ENCODE results near the gene SAFB2. TPM values are rescaled to one million over a fixed set of nuclear protein-coding genes. Genes with fewer than 3 reads are reported as not detected.

The SAFB2 gene
- total RNA-seq, 1 experiment from 2014 or later = 76.1 TPM

DNA sequence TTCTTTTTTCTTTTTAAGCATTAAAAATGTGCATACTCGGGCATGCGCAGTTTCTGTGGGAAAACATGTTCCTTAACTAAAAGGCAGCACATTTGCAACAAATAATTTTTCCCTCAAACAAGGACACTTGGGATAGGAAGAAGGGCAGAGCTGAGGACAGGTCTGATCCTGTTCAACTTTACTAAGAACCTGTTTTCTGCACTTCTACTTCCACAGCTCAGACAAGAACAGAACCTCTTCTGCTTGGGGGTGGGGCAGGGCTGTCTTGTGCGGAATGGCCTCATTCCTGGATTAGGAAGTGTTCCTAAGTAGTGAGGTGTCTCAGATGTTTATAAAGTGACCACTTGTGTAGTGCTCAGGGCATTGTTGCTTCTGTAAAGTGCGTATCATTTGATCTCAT is 18.6 kb upstream of the SAFB2 start:
- H3K4me2 ChIP-seq (ENCODE audit: insufficient read depth, insufficient read length, low read length) = no peak overlapping the region
- no peaks in the 10 kb centered on the region for H3K9me3 Mint-ChIP-seq
- no peaks in the 10 kb centered on the region for H3K27me3 ChIP-seq (ENCODE audit: insufficient read depth, low read length)
- H3K23ac ChIP-seq (ENCODE audit: insufficient read length, low read depth, low read length) = no peak overlapping the region
- H3K36me3 Mint-ChIP-seq (ENCODE audit: insufficient read depth in 1 of 3, low read depth in 3 of 3) = peaks cover 26 to 58% (median 53%) of the 10 kb centered on the region in 3 experiments; a peak in 6 of 7 replicates
- TF ChIP-seq, protein P1, sequence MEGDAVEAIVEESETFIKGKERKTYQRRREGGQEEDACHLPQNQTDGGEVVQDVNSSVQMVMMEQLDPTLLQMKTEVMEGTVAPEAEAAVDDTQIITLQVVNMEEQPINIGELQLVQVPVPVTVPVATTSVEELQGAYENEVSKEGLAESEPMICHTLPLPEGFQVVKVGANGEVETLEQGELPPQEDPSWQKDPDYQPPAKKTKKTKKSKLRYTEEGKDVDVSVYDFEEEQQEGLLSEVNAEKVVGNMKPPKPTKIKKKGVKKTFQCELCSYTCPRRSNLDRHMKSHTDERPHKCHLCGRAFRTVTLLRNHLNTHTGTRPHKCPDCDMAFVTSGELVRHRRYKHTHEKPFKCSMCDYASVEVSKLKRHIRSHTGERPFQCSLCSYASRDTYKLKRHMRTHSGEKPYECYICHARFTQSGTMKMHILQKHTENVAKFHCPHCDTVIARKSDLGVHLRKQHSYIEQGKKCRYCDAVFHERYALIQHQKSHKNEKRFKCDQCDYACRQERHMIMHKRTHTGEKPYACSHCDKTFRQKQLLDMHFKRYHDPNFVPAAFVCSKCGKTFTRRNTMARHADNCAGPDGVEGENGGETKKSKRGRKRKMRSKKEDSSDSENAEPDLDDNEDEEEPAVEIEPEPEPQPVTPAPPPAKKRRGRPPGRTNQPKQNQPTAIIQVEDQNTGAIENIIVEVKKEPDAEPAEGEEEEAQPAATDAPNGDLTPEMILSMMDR (conservative IDR thresholded peaks at IDR 0.05) = no peak
- H4K8ac ChIP-seq (replicated peaks; ENCODE audit: insufficient read length, low read depth, low read length) = no peak overlapping the region
- H3K27ac Mint-ChIP-seq = peak overlapping the region in 2 of 3 experiments; percentile 6 to 9; a peak in 3 of 7 replicates
- no peak overlapping the region for H3K18ac ChIP-seq (ENCODE audit: insufficient read length, low read depth, low read length)
- peaks cover 17% of the 10 kb centered on the region; the same call in 1 of the 2 replicates for H3K79me2 ChIP-seq (ENCODE audit: insufficient read depth, low read length)
- H3K56ac ChIP-seq (ENCODE audit: insufficient read length, low read depth, low read length) = no peak overlapping the region
- no peak for DNase-seq
- no peak overlapping the region for H2AFZ ChIP-seq (ENCODE audit: low read length)
- no peak overlapping the region for H2BK15ac ChIP-seq (ENCODE audit: low read depth, low read length)
- no peak overlapping the region for H3T11ph ChIP-seq (ENCODE audit: low read length)
- no peak overlapping the region for H3K9ac ChIP-seq (ENCODE audit: extremely low read depth, insufficient read length, low read length)
- H3K27ac ChIP-seq (ENCODE audit: insufficient read length, low read depth, low read length) = no peak overlapping the region
- H3K4ac ChIP-seq (ENCODE audit: low read depth, low read length) = no peak overlapping the region
- no peak overlapping the region for H4K5ac ChIP-seq (ENCODE audit: insufficient read length, low read depth, low read length)
- no CpG with 5 or more reads among the region's 4 CpGs for WGBS (ENCODE audit: extremely low coverage, insufficient read length, low lambda C conversion rate)
- H2BK20ac ChIP-seq (ENCODE audit: low read depth, low read length, poor library complexity, severe bottlenecking) = no peak overlapping the region
- H2BK120ac ChIP-seq (ENCODE audit: low read depth, low read length, poor library complexity, severe bottlenecking) = no peak overlapping the region
- no peak overlapping the region for H3K4me3 Mint-ChIP-seq
- peaks cover 7% of the 10 kb centered on the region for H3K79me1 ChIP-seq (ENCODE audit: insufficient read depth, low read depth, low read length, poor library complexity, severe bottlenecking)
- H3K9me3 ChIP-seq (ENCODE audit: control insufficient read depth, low read depth, low read length) = no peaks in the 10 kb centered on the region
- peaks cover 0 to 2% of the 10 kb centered on the region in 2 experiments; a peak in 2 of 4 replicates for H3K4me1 Mint-ChIP-seq
- no peak overlapping the region for H2BK12ac ChIP-seq (ENCODE audit: insufficient read length, low read depth, low read length)
- H3K23me2 ChIP-seq (ENCODE audit: insufficient read length, low read depth, low read length, poor library complexity, severe bottlenecking) = no peaks in the 10 kb centered on the region
- H2AK5ac ChIP-seq (ENCODE audit: insufficient read length, low read length) = no peak overlapping the region
- no peak overlapping the region for H3K14ac ChIP-seq (ENCODE audit: insufficient read depth, low read length)
- H2BK5ac ChIP-seq (ENCODE audit: insufficient read length, low read length) = no peak overlapping the region
- H3K27me3 Mint-ChIP-seq (ENCODE audit: low read depth) = no peaks in the 10 kb centered on the region
- H4K20me1 ChIP-seq (ENCODE audit: control insufficient read depth, insufficient read depth, insufficient read length) = no peaks in the 10 kb centered on the region
- no peak overlapping the region for H4K91ac ChIP-seq (ENCODE audit: insufficient read length, low read depth, low read length)
- no peaks in the 10 kb centered on the region for H3K4me1 ChIP-seq (ENCODE audit: insufficient read depth, low read length)
